Thyroid gland (tissue), 4 donors: ENCODE data around the gene OR52E1.

Experiments
- CTCF ChIP-seq, 6 experiments: fragments of 200-600 bp in 3 of 6; fragments of 450-650 bp in 3 of 6; sonication (generic) in 3 of 6; IDR thresholded peaks; one replicate each; pipeline ENCODE4 v1.5.1; 2016 to 2019; ENCODE audit warnings: antibody characterized with exemption in 6 of 6, mild to moderate bottlenecking in 2 of 6, inconsistent platforms in 1 of 6, moderate library complexity in 1 of 6
- POLR2A ChIP-seq, 2 donors: fragments of 450-650 bp; IDR thresholded peaks; one replicate each; pipeline ENCODE4 v1.6.1; 2017; ENCODE audit warnings: antibody characterized with exemption in 2 of 2, mild to moderate bottlenecking in 2 of 2, moderate library complexity in 1 of 2

DNA sequence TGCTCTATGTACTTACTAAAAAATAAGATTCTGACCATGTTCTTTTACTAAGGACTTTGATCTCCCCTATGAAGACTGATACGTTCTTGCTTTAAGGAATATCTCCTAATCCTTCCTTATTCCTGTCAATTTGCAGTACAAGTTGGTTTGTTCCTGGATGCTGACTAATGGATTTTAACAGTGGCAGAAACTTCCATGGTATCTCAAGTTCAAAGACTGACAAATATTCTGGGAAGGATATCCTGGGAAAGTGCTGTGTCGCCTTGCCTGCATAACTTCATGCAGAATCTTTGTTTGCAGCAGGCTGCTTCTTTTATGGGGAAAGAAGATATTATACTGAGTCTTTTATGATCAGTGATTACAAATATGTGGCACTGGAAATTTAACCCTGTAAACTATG lies 31.4 kb upstream of the OR52E1 start:
- TF ChIP-seq CTCF (IDR thresholded peaks at IDR 0.05), result no peak
- TF ChIP-seq POLR2A (IDR thresholded peaks at IDR 0.05), result no peak
